HG02642 (cell line): ENCODE results near the gene TMEM134.

Source experiments
- ATAC-seq: cut with Tn5 transposase; IDR thresholded peaks from one replicate; pipeline ENCODE4 v1.9.1; 2021; ENCODE audit warnings: mild to moderate bottlenecking; ENCODE audit not compliant: unreplicated experiment, poor library complexity

Gene TMEM134

DNA sequence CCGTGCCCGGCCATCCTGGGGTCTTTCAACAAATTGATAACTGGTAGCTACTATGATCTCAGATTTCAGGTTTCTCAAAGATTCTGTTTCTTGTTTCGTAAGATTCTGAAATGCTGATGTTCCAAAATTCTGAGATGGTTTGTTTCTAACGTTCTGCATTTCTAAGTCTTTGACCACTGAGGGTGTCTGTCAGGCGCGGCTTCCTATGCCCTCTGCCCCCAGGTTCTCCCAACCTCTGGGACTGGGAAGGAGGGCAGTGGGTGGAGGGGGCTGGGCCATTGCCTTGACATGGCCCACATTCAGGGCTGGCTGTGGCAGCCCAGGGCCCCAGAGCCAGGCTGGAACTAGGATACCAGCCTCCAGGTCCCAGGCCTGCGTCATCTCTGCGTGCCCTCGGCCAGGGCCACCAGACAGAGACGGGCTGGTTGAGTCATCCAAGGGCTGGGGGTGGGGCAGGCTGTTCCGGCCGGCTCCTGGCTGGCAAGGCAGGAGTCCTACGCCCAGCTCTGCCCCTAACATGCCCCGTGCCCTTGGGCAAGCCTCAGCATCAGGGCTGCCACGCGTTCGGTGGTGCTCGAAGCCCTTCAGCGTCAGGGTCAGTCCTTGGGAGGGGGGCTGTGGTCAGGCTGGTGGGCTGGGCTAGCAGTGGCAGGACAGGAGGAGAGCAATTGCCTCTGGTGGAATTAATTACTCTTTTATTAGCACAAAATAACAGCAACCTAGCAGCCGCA, 5.2 kb downstream of the TMEM134 start:
- ATAC-seq, result no peak

DNA sequence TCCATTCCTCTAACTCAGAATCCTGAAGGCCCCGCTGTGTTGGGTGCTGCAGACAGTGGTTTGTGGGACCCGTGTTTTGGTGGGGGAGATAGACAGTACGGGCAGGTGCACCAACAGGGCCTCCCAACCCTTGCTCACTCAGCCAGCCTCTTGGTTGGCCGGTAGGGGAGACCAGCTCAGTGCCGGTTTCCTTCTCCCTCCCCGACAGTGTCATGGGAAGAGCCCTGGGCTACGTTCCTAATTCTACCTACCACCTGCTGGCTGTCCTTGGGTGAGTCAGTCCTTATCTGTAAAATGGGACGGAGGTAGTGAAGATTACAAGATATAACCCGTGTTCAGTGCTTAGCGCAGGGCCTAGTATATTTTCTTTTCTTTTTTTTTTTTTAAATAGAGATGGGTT, 5.9 kb downstream of the TMEM134 start:
- ATAC-seq, result no peak

DNA sequence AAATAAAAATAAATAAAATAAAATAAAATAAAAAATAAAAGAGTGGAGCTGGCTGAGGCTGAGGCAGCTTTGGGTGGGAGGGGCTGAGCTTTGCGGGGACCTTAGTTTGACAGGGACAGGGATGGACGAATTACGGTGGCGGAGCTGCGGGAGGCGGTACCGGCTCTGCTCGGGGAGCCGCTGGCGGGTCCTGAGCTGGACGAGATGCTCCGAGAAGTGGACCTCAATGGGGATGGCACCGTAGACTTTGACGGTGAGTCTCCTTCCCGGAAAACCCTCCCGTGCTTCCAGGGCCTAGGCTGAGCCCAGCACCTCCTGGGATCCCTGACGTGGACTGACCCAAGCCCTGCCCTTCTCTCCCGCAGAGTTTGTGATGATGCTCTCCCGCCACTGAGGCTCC, 10.8 kb downstream of the TMEM134 start:
- no peak for ATAC-seq

DNA sequence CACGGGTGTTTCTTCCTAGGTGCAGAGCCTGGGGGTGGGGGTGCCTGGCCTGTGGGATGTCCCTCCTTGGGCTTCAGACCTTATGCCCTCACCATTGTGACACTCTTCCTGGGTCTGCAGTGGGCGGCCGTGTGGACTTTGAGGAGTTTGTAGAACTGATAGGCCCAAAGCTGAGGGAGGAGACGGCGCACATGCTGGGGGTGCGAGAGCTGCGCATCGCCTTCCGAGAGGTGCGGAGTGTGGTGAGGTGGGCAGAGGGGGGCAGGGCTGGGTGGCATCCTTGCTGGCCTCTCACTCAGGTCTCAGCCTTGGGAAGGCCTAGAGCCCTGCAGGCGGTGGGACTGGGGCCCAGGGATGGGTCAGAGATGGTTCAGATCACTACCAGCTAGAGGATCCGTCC, 11.6 kb downstream of the TMEM134 start:
- no peak for ATAC-seq

DNA sequence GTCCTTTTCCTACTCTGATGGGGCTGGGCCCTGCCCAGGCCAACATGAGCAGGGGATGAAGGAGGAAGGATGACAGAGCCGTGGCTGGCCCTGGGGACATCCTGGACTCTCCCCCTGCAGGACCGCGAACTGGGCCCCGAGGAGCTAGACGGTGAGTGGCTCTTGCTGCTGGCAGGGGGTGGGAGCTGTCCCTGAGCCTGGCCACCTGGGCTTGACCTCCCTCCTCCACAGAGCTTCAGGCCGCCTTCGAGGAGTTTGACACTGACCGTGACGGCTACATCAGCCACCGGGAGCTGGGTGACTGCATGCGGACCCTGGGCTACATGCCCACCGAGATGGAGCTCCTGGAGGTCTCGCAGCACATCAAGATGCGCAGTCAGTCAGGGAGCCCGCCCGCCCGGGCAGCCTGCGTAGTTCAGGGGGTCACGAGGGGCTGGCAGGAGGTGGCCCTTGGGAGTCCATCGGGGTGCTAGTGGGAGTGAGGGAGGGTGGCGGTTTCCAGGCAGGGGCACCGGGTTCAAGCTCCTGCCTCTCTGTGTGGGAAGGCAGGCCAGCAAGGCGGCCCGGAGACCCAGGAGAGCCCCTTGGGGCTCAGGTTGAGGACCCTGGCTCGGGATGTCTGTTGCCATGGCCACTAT, 12.9 kb downstream of the TMEM134 start:
- ATAC-seq, result no peak

DNA sequence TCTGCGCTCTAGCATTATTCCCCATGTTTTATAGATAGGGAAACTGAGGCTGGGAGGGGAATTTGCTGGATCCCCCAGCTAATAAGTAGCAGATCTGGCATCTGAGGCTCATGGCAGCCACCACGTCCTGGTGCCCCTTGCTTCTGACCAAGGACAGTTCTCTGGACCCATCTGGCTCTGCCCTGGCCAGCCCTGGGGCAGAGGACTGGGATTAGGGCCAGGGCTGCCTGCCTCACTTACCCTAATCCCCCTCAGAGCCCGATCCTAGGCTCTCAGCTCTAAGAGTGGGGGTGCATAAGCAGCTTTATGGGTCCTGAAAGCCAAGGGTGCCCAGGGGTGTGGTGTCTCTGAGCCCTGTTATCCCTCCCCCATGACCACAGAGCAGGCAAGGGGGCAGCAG, 14.0 kb downstream of the TMEM134 start, which contains the start of gene CABP4:
CABP4 (plus strand) TSS at position 301 of the 400 bp plus-strand sequence; CDS start at position 371, 70 bp downstream.
- no peak for ATAC-seq

DNA sequence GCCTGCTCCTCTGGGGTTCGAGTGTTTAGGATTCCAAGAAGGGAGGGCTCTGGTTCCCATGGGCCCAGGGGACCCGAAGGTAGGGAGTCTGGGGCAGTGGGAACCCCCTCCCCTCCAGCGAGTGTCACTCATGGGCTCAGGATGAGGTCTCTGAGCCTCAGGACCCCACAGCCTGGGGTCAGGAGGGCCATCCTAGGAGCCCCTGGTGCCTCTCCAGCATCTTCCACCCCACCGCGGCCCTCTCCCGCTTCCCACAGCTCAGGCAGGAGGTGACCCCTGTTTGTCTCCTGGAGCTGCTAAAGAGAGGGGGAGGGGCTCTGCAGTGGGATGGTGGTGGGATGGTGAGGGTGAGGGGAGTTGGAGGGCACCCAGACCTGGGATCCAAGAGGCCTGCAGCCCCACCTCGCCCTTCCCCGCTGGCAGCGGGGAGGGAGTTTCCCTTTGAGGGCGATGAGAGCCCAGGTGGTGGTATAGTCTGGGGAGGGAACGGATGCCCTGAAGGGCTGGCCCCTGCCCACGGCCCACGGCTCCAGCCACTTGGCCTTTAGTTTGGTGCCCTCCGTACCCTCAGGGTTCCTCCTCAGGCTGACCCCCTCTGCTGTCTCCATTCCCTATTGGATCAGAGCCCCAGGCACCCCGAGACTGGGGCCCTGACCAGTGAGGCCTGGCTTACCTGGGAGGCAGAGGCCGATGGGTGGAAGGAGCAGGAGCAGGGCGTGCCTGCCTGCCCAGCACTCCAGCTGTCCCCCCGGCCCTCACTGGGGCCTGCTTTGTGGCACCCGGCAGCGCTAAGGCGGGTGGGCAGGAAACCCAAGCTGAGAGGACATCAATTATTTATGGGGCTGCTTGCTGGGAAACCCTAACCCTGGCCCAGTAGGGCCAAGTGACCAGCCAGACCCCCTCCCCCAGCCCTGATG, 15.0 kb downstream of the TMEM134 start:
- ATAC-seq, result no peak

DNA sequence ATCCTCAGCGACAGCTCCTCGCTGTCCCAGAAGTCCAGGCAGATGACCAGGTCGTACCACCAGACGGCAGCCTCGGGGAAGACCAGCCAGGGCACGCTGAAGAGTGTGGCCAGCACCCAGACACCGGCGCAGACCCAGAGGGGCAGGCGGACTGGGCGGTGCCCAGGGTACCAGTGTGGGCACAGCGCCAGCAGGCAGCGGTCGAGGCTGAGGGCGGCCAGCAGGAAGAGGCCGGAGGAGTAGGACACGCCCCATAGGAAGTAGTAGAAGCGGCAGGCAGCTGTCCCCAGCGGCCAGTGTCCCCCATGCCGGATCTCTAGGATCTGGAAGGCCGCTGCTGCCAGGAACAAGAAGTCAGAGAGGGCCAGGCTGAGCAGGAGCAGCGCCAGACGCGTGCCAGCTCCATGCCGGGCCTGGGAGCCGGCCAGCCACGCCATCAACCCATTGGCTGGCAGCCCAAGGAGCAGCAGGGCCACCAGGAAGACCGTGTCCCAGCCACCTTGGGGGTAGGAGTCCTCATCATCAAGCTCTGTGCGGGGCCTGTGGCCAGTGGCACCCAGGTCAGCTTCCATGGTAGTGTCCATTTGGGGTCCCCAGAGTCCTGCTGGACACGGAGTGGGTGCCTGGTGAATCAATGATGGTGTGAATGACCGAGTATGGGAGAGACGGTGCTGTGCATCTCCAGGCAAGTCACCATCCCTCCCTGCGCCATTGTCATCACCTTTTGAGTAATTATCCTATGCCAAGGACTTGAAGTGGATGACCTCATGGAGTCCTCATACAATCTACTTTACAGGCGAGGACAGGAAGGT, 16.7 kb downstream of the TMEM134 start, which contains the start of gene GPR152:
GPR152 (minus strand) TSS at position 589 of the 812 bp plus-strand sequence; CDS start at position 584, 5 bp downstream.
- ATAC-seq, result no peak

DNA sequence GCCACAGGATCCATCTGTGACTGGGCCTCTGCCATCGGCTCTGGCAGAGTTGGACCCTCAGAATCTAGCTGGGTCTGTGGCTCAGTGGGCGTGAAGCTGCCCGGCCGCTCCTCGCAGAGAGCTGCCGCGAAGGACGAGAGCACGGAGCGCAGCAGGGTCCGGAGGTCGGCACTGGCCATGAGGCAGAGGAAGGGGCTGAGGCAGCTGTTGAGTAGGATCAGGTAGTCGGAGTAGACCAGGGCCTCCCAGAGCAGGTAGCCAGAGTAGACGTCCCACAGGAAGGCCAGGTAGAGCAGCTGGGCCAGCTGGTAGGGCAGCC, 17.4 kb downstream of the TMEM134 start:
- no peak for ATAC-seq

DNA sequence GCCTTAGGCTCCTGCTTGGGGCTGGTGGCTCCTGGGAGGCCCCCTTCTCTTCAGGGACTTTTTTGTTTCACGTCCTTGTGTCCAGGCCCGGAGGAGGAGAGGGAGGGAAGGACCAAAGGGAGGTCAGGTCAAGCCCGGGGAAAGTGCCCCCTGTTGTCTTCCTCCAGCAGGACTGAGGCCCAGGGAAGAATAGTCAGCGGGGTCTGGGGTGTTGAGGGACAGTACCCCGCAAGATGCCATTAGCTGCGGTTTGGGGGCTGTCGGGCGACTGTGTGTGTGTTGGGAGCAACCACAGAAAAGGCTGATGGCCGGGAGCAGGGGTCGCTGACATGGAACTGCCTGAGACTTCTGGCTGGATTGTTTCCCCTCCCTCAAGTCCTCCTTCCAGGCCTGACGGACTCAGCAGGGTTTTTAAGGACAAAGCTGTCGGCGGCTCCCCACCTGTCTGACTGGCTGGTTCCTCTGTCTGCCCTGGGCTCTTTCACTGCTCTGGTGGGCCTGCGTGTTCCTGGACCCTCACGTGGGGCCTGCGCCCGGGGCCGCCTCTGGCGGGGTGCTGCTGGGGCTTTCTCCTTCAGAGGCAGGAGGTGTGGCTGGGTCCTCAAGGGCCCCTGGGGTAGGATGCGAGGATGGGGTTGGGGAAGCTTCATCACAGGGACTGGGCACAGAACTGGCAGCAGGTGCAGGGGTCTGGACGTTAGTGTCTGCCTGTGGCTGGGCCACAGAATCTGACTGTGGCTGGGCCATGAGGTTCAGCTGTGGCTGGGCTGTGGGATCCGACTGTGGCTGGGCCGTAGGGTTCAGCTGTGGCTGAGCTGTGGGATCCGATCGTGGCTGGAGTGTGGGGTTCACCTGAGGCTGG, 18.0 kb downstream of the TMEM134 start:
- ATAC-seq, result no peak

DNA sequence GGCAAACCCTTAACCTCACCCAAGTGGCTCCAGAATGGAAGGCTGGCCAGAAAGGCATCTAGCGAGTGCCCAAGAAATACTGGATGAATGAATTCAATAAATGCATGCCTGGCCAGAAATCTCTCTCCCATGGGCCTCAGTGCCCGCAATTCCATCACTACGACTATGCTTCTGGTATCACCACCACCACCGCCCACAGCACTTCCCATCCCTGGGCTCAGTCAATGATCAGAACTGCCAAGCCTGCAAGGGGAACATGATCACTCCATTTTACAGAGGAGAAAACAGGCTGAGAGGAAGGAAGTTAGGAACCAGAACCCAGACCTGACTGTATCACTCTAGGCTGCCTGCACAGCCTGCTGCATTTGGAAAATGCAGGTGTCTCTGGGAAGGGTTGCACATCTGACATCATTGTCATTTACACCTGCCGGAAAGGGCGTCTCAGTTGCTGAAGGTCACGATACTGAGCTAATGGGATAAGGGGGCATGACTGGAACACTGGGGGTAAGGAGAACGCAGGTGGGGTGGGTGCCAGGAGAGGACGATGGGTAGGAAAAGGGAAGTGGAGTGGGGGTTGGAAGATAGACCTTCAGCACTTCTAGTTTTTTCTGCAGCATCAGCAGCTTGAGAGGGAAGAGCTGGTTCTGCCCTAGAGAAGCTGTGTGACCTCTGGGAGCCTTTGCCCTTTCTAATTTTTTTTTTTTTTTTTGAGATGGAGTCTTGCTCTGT, 19.8 kb downstream of the TMEM134 start:
- no peak for ATAC-seq

DNA sequence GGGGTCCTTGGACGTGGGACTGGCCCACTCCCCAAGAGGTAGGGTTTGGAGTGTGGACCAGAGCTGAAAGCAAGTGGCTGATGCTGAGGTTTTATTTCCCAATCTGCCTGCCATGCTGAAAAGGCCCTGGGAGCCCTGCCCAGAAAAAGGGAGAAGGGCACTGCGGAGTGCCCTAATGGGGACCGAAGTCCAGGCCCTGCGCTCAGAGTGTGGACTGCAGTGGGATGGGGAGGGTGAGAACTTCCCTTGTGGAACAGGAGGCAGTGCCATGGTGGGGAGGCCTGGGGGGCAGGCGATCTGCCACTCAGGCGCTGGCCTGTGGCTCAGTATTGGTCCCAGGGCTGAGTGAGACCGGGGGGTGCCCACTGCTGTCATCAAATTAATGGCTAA, 20.8 kb downstream of the TMEM134 start:
- no peak for ATAC-seq

DNA sequence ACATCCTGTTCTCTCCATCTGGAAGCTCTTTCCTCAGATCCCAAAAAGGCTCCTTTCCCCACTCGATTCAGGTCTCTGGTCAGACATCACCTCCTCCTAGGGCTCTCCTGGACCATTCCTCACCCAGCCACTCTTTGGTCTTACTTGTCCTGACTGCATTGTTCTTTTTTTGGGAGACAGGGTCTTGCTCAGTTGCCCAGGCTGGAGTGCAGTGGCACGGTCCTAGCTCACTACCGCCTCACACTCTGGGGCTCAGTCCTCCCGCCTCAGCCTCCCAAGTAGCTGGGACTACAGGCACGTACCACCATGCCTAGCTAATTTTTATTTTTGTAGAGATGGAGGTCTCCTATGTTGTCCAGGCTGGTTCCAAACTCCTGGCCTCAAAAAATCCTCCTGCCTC, 23.5 kb downstream of the TMEM134 start:
- no peak for ATAC-seq

DNA sequence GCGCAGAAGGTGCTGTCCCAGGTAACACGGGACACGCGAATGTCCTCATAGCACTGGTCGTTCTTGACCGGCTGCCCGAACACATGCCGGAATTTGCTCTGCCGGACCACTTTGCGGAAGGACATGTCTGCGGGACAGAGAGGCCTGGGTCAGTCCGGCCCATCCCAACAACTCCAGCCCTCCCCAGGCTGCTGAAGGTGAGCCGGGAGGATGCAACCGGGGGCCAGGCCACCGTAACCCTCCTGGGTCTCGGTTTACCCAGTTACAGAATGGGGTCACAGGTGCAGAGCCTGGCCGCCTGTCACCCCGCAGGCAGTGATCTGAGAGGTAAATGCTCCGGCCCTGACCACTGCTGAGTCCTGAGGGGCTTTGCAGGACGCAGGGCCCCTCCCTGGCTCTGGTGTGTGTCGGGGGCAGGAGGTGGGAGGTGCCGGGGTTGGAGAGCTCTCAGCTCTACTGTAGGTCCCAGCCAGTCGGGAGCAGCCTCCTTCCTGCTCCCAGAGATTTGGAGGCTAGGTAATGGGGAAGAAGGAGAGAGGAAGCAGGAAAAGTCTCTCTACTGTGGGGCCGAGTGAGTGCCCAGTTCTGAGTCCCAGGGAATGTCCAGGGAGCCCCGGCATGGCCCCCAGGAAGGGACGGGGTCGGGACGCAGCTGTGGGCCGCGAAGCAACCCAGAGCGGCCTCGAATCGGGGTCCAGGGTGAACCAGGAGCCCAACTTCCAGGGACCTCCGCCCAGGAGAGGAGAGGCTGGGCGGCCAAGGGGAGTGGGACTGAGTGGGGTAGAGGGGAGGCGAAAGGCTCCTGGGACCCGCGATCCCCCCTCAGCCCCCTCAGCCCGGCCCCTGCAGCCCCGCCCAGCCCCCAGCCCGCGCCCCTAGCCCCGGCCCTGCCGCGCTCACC, 26.3 kb downstream of the TMEM134 start:
- no peak for ATAC-seq

DNA sequence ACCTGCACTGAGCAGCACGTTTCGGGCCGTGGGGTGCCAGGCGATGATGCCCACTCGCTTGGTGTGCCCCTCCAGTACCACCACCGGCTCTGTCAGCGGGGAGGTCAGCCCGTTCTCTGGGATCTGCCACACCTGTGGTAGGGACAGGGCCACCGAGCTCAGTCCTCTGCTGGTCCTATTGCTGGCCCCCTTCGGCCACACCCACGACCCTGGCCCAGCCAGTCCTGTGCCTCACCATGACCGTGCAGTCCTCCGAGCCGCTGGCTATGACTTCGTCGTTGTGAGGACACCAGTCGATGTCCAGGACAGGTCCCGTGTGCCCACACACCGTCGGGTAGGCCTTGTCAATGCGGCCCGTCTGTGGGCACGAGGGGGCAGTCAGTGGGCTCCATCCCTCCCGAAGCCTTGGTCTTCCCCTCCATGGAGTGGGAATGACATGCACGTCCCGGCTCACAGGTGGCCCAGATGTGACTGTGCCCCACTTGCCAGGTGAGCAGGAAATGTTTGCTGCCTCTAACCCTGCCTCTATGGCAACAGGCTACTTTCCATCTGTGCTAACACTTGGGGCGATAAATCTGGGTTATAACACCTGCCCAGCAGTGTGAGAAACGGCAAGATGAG, 27.2 kb downstream of the TMEM134 start:
- no peak for ATAC-seq

DNA sequence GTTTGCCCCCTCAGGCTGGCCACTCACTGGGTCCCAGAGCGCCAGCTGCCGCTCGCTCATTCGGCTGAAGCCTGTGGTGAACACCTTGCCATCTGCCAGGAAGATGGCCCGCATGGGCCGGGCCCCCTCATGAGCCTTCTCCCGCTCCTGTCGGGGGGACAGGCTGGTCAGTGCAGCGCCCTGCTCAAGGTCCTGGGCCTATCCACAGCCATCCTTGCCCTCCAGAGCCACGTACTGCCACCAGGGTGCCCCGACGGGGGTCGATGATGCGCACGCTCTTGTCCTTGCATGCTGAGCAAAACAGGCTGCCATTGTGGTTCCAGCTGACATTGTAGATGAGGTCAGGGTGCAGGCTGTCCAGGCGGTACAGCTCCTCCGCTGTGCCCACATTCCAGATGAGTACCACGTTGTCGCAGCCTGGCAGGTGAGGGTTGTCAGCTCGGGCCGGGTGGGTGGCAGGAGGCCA, 27.9 kb downstream of the TMEM134 start:
- no peak for ATAC-seq
